NCI-H82 treated with DMSO at 0.1 percent for 48 hours (cell line): ENCODE results near the gene RMDN3.
A peak's percentile ranks its signal among the peaks of the same experiment; 100 is the strongest.

ENCODE experiments used
- DNase-seq: peaks from one replicate; lab custom pipeline; 2025; ENCODE audit not compliant: unreplicated experiment; lab: John Stamatoyannopoulos, UW

The RMDN3 gene, protein sequence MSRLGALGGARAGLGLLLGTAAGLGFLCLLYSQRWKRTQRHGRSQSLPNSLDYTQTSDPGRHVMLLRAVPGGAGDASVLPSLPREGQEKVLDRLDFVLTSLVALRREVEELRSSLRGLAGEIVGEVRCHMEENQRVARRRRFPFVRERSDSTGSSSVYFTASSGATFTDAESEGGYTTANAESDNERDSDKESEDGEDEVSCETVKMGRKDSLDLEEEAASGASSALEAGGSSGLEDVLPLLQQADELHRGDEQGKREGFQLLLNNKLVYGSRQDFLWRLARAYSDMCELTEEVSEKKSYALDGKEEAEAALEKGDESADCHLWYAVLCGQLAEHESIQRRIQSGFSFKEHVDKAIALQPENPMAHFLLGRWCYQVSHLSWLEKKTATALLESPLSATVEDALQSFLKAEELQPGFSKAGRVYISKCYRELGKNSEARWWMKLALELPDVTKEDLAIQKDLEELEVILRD

DNA sequence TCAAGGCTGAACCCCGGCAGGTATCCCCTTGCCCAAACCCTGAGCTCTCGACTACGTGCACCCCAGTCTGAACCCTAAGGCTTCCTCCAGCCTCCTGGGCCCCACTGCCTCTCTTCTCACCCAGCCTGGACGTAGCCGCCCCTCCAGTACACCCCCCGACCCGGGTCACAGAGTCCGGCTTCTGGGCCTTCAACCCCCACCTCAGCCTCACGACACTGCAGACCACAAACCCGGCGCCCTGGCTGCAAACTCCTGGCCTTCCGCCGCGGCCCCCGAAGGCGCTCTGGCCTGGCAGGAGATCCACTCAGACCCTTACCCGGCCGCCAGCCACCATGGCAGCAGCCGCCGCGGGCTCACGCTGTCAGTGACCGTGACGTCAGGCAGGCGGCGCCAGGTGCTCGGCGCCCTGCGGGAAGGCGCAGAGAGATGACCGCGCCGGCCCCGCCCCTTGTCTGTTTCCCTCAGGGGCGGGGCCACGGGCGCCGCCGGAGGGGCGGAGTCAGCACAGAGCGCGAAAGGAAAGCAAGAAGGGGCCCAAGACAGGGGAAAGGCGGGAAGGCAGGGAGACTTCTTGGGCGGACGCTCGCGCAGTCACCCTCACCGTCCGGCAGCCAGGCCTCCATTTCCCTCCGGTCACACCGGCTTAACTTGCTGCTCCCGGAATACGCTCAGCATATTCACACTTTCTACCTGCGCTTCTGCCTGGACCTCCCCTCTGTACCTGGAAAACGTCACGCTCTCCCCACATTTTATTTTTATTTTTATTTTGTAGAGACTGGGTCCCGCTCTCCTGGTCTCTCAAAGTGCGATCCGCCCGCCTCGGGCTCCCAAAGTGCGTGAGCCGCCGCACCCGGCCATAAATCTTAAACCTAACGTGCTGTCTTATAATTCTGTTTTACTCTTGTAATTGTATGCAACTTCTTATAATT lies at the start of gene RMDN3:
Gene RMDN3 (minus strand): TSS at position 372 of the 929 bp plus-strand sequence. CDS start 471 bp downstream, outside the sequence.
- peak; percentile 88 for DNase-seq

DNA sequence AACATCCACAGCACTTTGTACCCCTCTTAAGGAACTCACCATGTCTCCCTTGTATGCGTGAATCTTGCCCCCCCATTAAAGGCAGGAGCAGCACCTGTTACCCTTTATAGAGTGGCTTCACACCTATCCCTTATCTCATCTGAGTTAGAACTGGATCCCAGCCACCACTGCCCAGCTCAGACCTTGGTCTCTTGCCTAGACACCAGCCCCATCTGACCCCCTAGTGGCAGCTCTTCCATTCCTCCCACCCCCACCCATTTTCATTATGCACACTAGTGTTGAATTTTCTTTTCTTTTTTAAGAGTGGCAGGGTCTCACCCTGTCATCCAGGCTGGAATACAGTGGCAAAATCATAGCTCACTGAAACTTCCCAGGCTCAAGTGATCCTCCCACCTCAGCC lies 48.6 kb upstream of the RMDN3 start:
- no peak for DNase-seq

DNA sequence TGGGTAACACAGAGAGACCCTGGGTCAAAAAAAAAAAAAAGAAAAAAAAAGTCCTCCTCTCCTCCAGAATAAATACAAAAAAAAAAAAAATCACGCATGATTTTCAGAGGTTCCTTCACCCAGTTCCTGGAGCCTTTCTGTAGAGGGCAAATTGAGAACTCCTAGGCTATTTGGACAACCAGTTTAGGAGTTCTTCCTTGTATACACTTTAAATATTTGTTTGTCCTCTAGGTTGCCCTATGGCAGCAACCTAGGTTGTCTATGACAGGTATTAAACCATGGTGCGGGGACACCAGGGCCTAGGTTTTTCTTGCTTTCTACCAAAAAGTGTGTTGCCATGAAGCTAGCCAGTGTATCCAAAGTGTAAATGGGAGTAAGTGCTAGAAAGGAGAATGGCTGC lies 48.0 kb upstream of the RMDN3 start:
- DNase-seq: no peak

DNA sequence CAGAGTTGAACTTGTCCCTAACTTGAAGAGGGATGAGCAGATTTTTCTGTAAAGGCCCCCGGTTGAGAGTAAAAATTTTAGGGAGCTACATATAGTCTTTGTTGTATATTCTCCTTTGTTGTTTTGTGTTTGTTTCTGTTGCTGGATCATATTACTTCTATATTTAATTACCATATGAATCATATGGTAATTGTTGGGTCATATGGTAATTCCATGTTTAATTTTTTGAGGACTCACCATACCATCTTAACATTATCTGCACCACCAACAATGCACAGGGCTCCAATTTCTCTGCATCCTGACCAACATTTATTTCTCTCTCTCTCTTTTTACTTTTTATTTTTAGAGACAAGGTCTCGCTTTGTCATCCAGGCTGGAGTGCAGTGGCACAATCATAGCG lies 44.5 kb upstream of the RMDN3 start:
- DNase-seq: no peak

DNA sequence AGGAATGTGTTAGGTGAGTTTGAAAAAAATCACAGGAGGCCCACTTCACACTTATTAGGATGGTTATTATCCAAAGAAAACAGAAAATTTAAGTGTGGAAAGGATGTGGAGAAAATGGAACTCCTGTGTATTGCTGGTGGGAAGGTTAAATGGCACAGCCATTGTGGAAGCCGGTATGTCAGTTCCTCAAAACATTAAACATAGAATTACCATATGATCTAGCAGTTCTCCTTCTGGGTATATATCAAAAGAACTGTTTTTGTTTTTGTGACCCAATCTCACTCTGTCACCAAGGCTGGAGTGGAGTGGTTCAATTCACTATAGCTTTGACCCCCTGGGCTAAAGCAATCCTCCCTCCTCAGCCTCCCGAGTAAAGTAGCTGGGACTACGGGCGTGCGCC lies 41.5 kb upstream of the RMDN3 start:
- DNase-seq: no peak

DNA sequence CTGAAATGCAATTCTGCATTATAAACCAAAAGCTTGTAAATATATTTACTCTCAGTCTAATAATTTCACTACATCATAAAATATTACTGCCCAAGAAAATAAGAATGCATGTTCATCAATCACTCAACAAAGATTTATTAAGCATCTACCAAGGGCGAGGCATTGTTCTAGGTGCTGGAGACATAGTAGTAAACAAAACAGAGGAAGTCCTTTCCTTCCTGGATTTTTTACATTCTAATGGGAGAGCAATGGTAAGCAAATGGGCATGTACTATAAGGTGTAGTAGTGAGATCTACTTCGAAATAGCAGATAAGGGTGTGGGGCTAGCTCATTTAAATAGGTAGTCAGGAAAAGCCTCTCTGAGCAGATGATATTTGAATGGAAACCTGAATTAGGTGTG lies 41.0 kb upstream of the RMDN3 start:
- DNase-seq: no peak

DNA sequence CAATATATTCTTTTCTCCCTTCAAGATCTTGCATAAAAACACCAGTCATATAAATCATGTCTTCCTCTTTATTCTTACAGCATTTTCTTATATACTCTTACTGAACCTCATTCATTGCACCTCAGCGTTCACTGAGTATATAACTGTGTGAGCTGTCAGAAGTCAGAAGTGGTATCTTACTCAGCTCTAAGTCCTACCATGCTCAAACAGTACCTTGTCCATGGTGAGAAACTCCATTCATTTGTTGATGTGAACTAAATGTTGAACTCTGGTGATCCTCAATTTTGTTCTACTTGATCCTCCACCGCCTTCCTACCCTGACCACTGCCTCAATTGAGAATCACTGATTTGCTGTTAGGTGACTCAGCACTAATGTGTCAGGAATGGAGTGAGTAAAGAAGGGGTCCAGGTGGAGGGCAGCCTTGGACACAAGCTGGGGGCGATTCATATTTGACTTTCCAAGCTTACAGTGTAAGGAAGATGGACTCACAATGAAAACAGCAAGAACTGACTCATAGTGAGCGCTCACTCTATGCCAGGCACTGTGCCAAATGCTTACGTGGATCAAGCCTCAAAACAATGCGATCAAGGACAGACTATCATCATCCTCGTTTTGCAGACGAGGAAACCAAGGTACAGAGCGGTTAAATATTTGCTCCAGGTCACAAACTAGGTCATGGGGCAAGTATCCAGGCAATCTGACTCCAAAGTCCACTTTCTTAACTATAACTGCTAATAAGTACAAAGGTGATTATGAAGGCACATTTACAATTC lies 38.3 kb upstream of the RMDN3 start:
- DNase-seq: no peak

DNA sequence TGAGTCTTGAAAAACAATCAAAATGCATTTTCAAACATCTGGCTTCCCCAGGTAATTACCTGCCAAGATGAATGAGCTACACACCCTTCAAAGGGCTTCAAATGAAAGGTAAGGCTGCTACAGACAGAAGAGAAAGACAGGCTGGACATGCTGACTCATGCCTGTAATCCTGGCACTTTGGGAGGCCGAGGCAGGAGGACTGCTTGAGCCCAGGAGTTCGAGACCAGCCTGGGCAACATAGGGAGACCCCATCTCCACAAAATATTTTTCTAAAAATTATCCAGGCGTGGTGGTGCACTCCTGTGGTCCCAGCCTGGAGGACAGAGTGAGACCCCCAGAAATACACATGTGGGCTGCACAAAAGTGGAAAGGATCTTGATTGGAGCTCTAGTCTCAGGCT lies 37.3 kb upstream of the RMDN3 start:
- DNase-seq: no peak

DNA sequence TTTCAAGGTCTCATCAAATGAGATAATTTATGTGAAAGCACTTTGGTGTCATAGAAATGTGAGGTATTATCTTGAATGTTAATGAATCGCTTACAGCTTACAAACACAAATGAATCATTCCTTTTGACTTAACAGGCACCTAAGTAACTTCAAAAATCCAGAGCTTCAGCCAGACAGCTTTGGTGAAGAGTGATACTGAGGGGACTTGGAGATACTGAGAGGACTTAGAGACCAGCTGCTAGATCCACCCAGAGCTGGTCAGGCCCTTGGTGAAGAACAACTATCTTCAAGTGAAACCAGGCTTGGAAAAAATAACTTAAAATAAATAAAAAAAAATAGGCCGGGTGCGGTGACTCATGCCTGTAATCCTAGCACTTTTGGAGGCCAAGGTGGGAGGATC lies 35.7 kb upstream of the RMDN3 start:
- no peak for DNase-seq

DNA sequence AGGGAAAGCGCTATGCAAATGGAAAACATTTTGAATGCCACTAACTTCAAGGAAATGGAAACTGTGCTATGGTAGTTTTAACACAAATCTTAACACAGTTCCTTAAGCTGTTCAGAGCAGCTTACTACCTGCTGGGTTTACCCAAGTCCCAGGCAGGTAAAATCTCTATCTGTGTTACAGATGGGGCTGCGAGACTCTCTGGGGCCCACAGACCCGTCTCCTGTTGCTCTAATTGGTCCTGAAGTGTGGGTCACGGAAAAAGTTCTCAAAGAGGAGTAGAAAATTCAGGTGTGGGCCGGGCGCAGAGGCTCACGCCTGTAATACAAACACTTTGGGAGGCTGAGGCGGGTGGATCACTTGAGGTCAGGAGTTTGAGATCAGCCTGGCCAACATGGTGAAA lies 34.9 kb upstream of the RMDN3 start:
- no peak for DNase-seq

DNA sequence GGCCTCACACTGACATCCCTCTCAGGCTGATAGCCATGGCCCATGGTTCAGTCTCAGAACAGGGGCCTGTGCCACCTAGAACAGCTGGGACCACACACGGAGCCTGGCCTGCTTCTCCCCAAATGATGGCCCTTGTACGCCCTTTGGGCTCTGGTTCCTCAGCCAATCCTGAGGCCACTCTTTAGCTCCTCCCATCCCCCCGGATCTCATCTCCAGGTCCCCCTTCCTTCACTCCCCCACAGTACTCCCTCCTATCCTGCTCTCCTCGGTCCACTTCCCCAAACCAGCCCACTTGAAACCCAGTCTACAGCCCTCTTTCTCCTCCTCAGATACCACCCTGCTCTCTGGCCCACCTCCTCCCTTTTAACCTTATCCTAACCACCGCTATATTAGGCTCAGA lies 34.1 kb upstream of the RMDN3 start:
- no peak for DNase-seq

DNA sequence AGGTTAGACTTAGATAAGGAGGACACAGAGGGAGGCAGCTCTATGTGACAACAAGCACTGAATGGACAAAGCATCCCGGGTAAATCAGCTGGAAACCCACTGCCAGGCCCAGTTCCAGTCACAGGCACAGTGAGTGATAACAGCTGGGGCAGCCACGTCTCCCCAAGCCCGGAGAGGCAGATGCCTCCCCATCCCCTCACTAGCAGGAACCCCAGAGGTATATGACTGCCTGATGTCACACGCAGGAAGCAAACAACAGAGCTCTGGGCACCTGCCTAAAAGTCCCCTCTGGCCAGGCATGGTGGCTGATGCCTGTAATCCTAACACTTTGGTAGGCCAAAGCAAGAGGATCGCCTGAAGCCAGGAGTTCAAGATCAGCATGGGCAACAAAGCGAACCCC lies 32.9 kb upstream of the RMDN3 start:
- DNase-seq: no peak

DNA sequence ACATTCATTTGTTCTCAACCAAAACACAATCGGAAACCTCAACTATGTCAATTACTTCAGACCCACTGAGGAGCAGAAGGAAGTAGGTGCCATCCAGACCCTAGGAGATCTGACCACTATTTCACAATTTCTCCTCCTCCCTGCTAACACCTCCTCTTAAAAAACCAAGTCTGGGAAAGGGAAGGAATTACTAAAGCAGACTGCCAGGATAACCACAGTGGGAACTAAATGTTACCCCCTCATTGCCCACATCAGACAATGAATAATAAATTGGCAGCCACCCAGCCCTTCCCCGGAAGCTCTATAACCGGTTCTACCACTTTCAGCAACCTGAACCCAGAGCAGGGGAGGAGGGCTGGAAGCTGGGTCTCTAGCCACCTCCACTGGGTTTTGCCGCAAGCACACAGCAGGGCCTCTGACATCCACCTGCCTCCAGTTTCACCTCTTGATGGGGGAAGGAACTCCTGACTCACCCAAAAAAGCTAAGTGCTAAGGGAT lies 32.3 kb upstream of the RMDN3 start:
- DNase-seq: no peak

DNA sequence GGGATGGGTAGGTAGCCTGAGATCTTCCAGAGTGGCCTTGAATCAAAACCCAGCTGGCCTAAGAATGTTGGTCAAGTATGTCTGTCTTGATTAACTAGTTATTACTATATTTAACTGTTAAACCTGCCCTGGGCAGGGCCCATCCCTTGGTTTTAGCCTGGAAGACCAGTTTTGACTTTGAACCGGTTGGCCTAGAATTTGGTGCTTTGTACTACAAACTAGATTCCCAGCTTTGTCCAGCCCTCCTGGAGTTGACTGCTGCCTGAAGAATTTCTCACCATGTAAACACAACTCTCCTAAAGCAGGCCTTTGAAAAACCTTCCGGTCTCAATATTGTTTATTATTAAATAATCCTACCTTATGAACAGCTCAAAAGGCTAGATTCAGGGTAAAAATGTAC lies 30.8 kb upstream of the RMDN3 start:
- no peak for DNase-seq

DNA sequence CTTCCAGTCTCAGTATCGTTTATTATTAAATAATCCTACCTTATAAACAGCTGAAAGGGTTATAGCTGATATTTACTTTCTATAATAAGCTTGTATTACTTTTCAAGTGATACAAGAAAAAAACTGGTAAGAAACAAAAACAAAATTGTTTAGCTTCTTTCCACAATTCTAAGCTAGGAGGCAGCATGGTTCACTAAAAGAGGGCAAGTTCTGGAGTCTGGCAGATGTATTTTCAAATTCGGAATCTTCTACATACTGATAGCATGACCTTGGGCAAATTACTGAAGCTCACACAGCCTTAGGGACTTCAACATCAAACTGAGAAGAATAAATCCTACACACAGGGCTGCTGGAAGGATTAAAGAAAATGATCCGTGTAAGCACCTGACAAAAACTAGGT lies 30.1 kb upstream of the RMDN3 start:
- DNase-seq: no peak

DNA sequence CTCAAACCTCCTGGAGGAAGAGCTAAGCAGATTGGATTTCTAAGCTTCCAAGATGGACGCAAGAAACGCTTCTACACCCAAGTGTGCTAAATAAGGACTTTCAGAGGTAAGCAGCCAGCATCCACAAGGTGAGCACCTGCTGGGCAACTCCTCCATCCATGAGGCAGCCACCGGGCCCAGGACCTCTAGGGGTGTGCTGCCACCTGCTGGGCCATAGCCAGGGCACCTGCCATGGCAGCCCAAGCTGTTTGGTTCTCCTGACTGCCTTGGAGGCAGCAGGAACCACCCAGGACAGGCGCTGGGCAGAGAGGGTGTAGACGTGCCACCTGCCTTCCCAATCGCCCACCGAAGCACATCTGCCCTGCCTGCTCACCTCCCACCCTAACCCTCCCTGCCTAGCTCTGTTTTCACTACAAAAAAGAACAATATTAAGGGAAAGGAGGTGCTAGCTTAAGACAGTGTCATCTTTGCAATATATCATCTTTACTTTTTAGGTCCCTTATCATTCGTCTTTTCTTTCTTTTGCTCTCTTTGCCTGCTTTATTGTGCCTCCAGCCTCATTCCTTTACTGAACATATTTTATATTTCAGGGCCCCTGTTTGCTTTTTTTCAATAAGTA lies 27.7 kb upstream of the RMDN3 start:
- no peak for DNase-seq

DNA sequence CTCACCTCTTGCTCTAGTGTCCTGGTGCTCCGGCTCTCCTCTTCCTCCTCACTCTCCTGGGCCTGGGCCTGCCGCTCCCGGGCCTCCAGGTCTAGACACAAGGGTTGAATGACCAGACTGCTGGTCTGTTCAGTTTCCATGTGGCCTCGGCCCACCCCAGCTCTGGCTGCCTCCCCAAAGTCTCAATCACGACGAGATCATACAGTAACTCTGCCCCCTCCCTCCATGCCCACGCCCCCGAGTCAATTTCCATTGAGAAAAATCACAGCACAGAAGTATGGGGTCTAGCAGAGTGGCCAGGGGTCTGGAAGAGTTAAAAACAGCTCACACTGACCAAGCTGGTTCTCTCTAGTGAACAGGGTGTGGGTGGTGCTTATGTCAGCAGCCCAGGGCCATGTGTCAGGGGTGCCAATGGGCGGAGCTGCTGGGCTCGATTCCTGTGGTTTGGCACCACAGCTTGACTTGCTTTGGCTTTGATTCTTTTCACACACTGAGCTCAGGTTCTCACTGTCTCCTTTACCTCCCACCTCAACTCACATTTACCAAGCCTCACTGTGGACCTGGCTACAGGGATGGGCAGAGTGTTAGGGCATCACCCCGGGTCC lies 21.6 kb upstream of the RMDN3 start:
- no peak for DNase-seq

DNA sequence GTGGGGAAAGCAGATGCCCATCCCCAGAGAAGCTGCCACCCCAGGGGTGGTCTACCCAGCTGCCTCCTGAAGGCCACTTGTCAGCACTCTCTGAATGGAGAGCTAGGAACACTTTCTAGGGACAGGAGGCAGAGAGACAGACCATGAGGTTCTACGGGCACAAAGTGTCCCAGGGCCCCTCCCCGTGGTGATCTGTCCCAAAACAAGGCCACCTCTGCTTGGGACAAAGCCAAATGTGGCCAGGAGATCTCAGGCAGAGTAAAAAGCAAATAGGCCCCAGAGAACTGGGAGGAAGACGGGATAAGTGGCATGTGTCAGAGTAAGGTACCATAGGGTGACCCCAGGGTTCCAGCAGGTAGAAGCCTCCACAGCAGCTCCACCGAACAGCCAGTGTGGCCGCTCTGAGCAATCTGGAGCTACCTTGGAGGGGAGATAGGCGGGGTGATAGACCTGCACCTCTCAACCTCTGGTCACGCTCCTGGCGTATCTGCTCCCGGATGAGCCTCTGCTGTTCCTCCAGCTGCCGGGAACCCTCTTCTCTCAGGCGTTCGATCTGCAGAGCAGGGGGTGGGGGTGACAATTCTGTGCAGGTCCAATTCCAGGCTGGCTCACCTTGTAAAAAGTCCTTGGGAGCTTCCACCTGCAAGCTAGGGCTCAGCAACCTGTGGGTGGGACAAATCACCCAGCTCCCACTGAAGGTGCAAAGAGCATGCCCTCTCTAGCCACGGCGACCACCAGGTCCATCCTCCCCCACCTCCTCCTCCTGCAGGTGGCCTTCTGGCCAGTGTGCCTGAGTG lies 20.9 kb upstream of the RMDN3 start:
- no peak for DNase-seq

DNA sequence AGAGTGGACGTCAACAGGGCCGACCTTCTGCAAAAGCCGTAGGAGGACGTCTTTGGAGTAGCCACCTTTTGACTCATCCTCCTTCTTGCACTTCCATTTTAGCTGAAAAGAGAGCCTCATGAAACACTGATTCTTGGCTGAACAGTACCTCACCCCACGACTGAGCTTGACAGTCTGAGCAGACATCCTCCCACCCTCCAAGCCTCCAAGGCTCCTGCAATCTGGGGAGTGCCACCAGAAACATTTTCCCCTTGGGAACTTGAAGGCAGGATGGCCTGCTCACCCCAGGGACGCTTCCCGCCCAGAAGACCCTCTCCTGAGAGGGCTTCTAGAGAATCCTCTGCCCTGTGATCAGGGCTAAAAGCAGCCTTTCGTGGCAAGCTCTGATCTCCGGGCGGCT lies 20.0 kb upstream of the RMDN3 start:
- DNase-seq: no peak
